Mesenchymal stem cell (in vitro differentiated cells and primary cell): ENCODE measurements around the gene CEND1.

ENCODE experiments used
- DNase-seq: peaks from one replicate; pipeline ENCODE4 v3.0.0-alpha.2; 2013
- H2AFZ ChIP-seq: one replicate; pipeline ENCODE4 v1.6.1; 2013; ENCODE audit warnings: low read depth, mild to moderate bottlenecking, control low read depth, inconsistent platforms, low read length, moderate library complexity
- H2AK5ac ChIP-seq: 2 replicates; pipeline ENCODE4 v1.6.1; 2013; ENCODE audit warnings: low read length, moderate library complexity, mild to moderate bottlenecking, inconsistent platforms; ENCODE audit not compliant: severe bottlenecking
- H2BK120ac ChIP-seq: one replicate; pipeline ENCODE4 v1.6.1; 2013; ENCODE audit warnings: low read depth, mild to moderate bottlenecking, inconsistent platforms, low read length, moderate library complexity
- H2BK12ac ChIP-seq, 2 experiments: one replicate each; pipeline ENCODE4 v1.6.1; 2013; ENCODE audit warnings: inconsistent platforms in 2 of 2, low read length in 2 of 2, mild to moderate bottlenecking in 2 of 2, moderate library complexity in 2 of 2, control low read depth in 1 of 2
- H2BK15ac ChIP-seq: one replicate; pipeline ENCODE4 v1.6.1; 2013; ENCODE audit warnings: mild to moderate bottlenecking, low read depth, inconsistent platforms; ENCODE audit not compliant: poor library complexity, severe bottlenecking
- H2BK5ac ChIP-seq: 2 replicates; pipeline ENCODE4 v1.6.1; 2013; ENCODE audit warnings: low read depth, mild to moderate bottlenecking, low read length, control low read depth, inconsistent platforms; ENCODE audit not compliant: poor library complexity, severe bottlenecking
- H3K14ac ChIP-seq, 2 experiments: one replicate each; pipeline ENCODE4 v1.6.1; 2013; ENCODE audit warnings: inconsistent platforms in 2 of 2, low read length in 2 of 2, control low read depth in 1 of 2, mild to moderate bottlenecking in 1 of 2, moderate library complexity in 1 of 2
- H3K18ac ChIP-seq, 2 experiments: one replicate each; pipeline ENCODE4 v1.6.1; 2013; ENCODE audit warnings: inconsistent platforms in 2 of 2, low read length in 2 of 2, control low read depth in 1 of 2, low read depth in 1 of 2, mild to moderate bottlenecking in 1 of 2
- H3K23ac ChIP-seq, 2 experiments: one replicate each; pipeline ENCODE4 v1.6.1; 2013; ENCODE audit warnings: inconsistent platforms in 2 of 2, low read length in 2 of 2, mild to moderate bottlenecking in 2 of 2, moderate library complexity in 2 of 2, control low read depth in 1 of 2
- H3K27ac ChIP-seq: 2 replicates; pipeline ENCODE4 v1.5.1; 2013; ENCODE audit warnings: mild to moderate bottlenecking, moderate library complexity, low read length, control low read depth, inconsistent platforms; ENCODE audit not compliant: poor library complexity, severe bottlenecking
- H3K27me3 ChIP-seq, 2 experiments: 2 replicates each; pipeline versions ENCODE4 v1.6.1 to v1.7.0; 2013; ENCODE audit warnings: low read length in 2 of 2, mild to moderate bottlenecking in 2 of 2, moderate library complexity in 2 of 2, control low read depth in 1 of 2, inconsistent platforms in 1 of 2; ENCODE audit not compliant: control insufficient read depth in 1 of 2, insufficient read depth in 1 of 2
- H3K36me3 ChIP-seq, 2 experiments: 2 replicates each; pipeline versions ENCODE4 v1.6.1 to v1.7.0; 2013; ENCODE audit warnings: low read length in 2 of 2, control low read depth in 1 of 2, inconsistent platforms in 1 of 2, low read depth in 1 of 2, mild to moderate bottlenecking in 1 of 2; ENCODE audit not compliant: insufficient read depth in 2 of 2, control insufficient read depth in 1 of 2
- H3K4ac ChIP-seq, 2 experiments: one replicate each; pipeline ENCODE4 v1.6.1; 2013; ENCODE audit warnings: inconsistent platforms in 2 of 2, low read length in 2 of 2, mild to moderate bottlenecking in 2 of 2, moderate library complexity in 2 of 2, control low read depth in 1 of 2, low read depth in 1 of 2
- H3K4me1 ChIP-seq: 2 replicates; pipeline ENCODE4 v1.6.1; 2013; ENCODE audit warnings: low read depth, low read length, control low read depth; ENCODE audit not compliant: control insufficient read depth, insufficient read depth
- H3K4me2 ChIP-seq: 2 replicates; pipeline ENCODE4 v1.6.1; 2013; ENCODE audit warnings: low read length, mild to moderate bottlenecking, inconsistent platforms; ENCODE audit not compliant: poor library complexity, severe bottlenecking
- H3K4me3 ChIP-seq, 2 experiments: 2 replicates each; pipeline versions ENCODE4 v1.5.1 to v1.7.0; 2013; ENCODE audit warnings: low read length in 2 of 2, mild to moderate bottlenecking in 2 of 2, control low read depth in 1 of 2, low read depth in 1 of 2; ENCODE audit not compliant: insufficient read depth in 1 of 2
- H3K79me1 ChIP-seq: replicated peaks from 2 replicates; pipeline ENCODE4 v1.6.1; 2013; ENCODE audit warnings: mild to moderate bottlenecking, control low read depth, low read length, inconsistent platforms; ENCODE audit not compliant: poor library complexity, severe bottlenecking
- H3K9ac ChIP-seq: 2 replicates; pipeline ENCODE4 v1.7.0; 2013; ENCODE audit warnings: mild to moderate bottlenecking, low read length, moderate library complexity
- H3K9me3 ChIP-seq: 2 replicates; pipeline ENCODE4 v1.7.0; 2013; ENCODE audit warnings: mild to moderate bottlenecking, low read length; ENCODE audit not compliant: control insufficient read depth
- H4K8ac ChIP-seq: one replicate; pipeline ENCODE4 v1.6.1; 2013; ENCODE audit warnings: inconsistent platforms, mild to moderate bottlenecking, low read length, moderate library complexity
- H4K91ac ChIP-seq: one replicate; pipeline ENCODE4 v1.6.1; 2013; ENCODE audit warnings: mild to moderate bottlenecking, low read length, inconsistent platforms
- WGBS: methylation state at CpG from one replicate; pipeline ENCODE4 v1.1.7; 2013; ENCODE audit warnings: mixed read lengths; 5-methylcytosine and 5-hydroxymethylcytosine counted together

The CEND1 gene

DNA sequence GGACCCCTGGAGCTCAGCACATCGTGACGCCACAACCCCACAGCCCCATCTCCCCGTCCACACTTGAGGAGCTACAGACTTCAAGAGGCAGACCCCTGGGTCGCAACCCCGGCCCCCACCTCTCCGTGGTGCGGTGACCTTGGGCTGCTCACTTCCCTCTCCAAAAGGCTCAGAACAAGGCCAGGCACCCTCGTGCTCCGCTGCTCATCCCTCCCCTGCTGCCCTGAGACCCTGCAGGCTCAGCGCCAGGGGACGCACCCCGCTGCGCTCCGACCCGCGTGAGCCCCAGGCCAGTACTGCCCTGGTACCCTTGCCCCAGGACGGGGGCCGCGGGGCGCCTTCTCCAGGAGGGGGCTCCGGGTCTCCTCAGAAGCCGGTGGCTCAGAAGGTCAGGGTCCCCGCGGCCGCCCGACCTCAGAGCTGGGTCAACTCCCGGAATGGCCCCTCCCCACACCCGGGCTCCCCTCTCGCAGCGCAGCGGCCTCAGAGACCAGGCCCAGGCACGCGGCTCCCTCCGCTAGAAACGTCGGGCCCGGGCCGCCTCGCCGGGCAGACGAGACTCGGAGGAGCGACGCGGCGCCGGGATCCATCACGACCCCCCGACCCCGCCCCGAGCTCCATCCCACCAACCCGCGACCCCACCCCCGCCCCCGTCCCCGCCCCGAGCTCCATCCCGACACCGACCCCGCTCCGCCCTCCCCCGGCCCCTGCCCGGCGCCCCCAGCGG lies 13.2 kb downstream of the CEND1 start:
- peak overlapping the region; percentile 83 for H4K91ac ChIP-seq

DNA sequence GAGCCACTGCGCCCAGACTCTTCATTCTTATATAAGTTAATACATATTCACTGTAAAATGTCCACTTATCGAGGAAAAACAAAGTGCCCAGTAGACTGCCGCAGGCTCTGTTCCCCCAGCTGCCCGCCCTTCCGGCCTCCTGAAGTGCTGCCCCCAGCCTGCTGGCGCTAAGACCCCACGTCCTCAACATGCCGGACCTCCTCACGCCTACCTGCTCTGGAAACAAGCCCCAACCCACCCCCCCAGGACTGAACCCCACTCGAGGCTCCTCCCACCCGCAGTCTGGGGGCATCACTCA lies 13.7 kb downstream of the CEND1 start:
- H2AK5ac ChIP-seq, result no peak overlapping the region
- peak overlapping the region; percentile 71 to 96 for H3K4ac ChIP-seq
- H2AFZ ChIP-seq, result no peak overlapping the region
- H4K8ac ChIP-seq, result no peak overlapping the region
- peaks cover 53% of the 10 kb centered on the region for H3K4me1 ChIP-seq
- H4K91ac ChIP-seq, result peak overlapping the region; percentile 83
- no peak overlapping the region for H2BK12ac ChIP-seq
- no peak overlapping the region for H2BK15ac ChIP-seq
- H2BK120ac ChIP-seq, result no peak overlapping the region
- H2BK5ac ChIP-seq, result no peak overlapping the region
- 25% methylated on average over 11 of the region's 11 CpGs for WGBS
- DNase-seq, result no peak
- no peaks in the 10 kb centered on the region for H3K9me3 ChIP-seq
- H3K27me3 ChIP-seq, result no peaks in the 10 kb centered on the region
- H3K27ac ChIP-seq, result no peak overlapping the region
- no peak overlapping the region for H3K14ac ChIP-seq
- H3K36me3 ChIP-seq, result peaks cover 42 to 64% of the 10 kb centered on the region in 2 experiments
- no peak overlapping the region for H3K23ac ChIP-seq
- H3K79me1 ChIP-seq, result peaks cover 37% of the 10 kb centered on the region
- peak overlapping the region; percentile 93 to 96 for H3K4me3 ChIP-seq
- H3K9ac ChIP-seq, result peak overlapping the region; percentile 93
- H3K18ac ChIP-seq, result peak overlapping the region; percentile 77 to 96
- peak overlapping the region; percentile 92 for H3K4me2 ChIP-seq

More for the DNA sequence above, 13.2 kb downstream of the CEND1 start:
- H3K27ac ChIP-seq, result no peak overlapping the region
- peaks cover 33% of the 10 kb centered on the region for H3K79me1 ChIP-seq
- peak; percentile 52 for DNase-seq
- H2BK12ac ChIP-seq, result peak overlapping the region in 1 of 2 experiments; percentile 83
- no peaks in the 10 kb centered on the region for H3K27me3 ChIP-seq
- peak overlapping the region; percentile 92 for H3K4me2 ChIP-seq
- H4K8ac ChIP-seq, result peak overlapping the region; percentile 96
- H3K14ac ChIP-seq, result peak overlapping the region in 1 of 2 experiments; percentile 100
- peak overlapping the region; percentile 93 to 96 for H3K4me3 ChIP-seq
- WGBS, result 1% methylated on average over 34 of the region's 65 CpGs
- H2AK5ac ChIP-seq, result peak overlapping the region; percentile 57
- peak overlapping the region; percentile 71 to 96 for H3K4ac ChIP-seq
- H3K36me3 ChIP-seq, result peaks cover 41 to 59% of the 10 kb centered on the region in 2 experiments
- peak overlapping the region; percentile 81 to 96 for H3K18ac ChIP-seq
- H2AFZ ChIP-seq, result peak overlapping the region; percentile 18
- no peaks in the 10 kb centered on the region for H3K9me3 ChIP-seq
- peaks cover 53% of the 10 kb centered on the region for H3K4me1 ChIP-seq
- H2BK15ac ChIP-seq, result peak overlapping the region; percentile 98
- H2BK120ac ChIP-seq, result peak overlapping the region; percentile 58
- peak overlapping the region; percentile 93 for H3K9ac ChIP-seq
- peak overlapping the region in 1 of 2 experiments; percentile 30 for H3K23ac ChIP-seq
- H2BK5ac ChIP-seq, result peak overlapping the region; percentile 85

DNA sequence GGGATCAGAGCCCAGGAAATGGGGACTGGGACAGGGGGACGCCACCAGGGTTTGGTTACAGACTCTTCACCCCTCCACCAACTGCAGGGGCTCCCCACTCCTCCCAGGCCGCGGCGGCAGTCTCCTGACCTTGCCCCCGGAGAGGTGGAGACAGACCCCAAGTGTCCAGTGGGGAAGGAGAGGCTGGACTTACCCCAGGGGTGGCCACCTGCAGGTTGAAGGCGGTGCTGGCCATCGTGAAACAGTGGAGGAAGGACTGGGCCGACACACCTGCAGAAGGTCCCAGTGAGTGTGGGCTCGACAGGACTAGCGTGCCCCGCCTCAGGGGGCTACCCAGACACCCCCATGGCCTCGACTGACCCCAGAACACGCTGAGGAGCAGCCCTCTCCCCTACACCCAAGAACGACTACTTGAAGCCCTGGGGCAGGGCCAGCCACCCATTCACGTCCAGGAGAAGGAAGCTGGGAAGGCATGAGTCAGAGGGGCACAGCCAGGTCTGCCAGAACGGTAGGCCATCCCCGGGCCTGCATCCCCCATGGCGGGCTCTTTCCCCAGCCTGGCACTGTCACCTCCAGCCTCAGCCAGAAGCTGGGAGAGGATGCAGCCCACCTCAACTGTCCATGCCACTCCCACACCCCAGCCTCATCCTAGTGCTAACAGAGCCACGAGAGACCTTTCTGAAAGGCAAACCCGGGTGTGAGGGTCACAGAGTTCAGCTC lies 14.9 kb downstream of the CEND1 start:
- 85% methylated on average over 20 of the region's 20 CpGs for WGBS
- H3K4me3 ChIP-seq, result peak overlapping the region in 1 of 2 experiments; percentile 96
- H2AFZ ChIP-seq, result no peak overlapping the region

DNA sequence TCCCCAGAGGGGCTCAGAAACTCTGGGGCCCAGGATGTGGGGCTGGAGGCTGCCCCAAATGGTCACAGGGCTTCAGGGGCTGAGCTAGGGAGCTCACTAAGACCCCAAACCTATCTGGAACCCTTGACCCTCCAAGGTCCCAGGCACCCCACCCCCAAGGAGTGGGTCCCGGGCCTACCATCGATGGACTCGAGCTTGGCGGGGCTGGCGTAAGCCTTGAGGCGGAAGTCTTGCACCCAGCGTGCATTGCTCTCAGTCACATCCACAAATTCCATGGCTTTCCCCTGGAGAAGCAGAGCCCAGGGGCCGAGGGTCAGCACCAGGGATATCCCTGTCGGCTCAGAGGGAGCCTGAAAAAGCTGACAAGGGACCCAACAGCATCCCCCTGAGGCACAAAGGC lies 16.1 kb downstream of the CEND1 start:
- Histone ChIP-seq H3K79me1 (peaks cover 34% of the 10 kb centered on the region), H3K4me1 (peaks cover 43% of the 10 kb centered on the region), H3K23ac (peak overlapping the region in 1 of 2 experiments; percentile 3), H2BK5ac (no peak overlapping the region), H3K36me3 (peaks cover 46 to 67% of the 10 kb centered on the region in 2 experiments), H3K9me3 (no peaks in the 10 kb centered on the region), H3K4me2 (no peak overlapping the region), H2BK15ac (no peak overlapping the region), H3K9ac (no peak overlapping the region), H4K91ac (no peak overlapping the region), H3K27me3 (no peaks in the 10 kb centered on the region), H2AK5ac (no peak overlapping the region), H3K4me3 (no peak overlapping the region), H4K8ac (no peak overlapping the region), H2BK12ac (no peak overlapping the region), H2BK120ac (no peak overlapping the region), H2AFZ (no peak overlapping the region), H3K18ac (no peak overlapping the region), H3K4ac (no peak overlapping the region), H3K14ac (no peak overlapping the region), H3K27ac (no peak overlapping the region)
- WGBS, result 94% methylated on average over 9 of the region's 9 CpGs
- no peak for DNase-seq

More for the DNA sequence above, 14.9 kb downstream of the CEND1 start:
- Histone ChIP-seq H3K4ac (no peak overlapping the region), H2BK15ac (no peak overlapping the region), H2BK12ac (no peak overlapping the region), H3K79me1 (peaks cover 43% of the 10 kb centered on the region), H4K91ac (no peak overlapping the region), H3K36me3 (peaks cover 46 to 69% of the 10 kb centered on the region in 2 experiments), H3K4me2 (no peak overlapping the region), H2BK5ac (no peak overlapping the region), H3K9me3 (no peaks in the 10 kb centered on the region), H2AK5ac (no peak overlapping the region), H3K27me3 (no peaks in the 10 kb centered on the region), H3K27ac (no peak overlapping the region), H3K18ac (no peak overlapping the region), H3K4me1 (peaks cover 53% of the 10 kb centered on the region), H2BK120ac (no peak overlapping the region), H3K9ac (peak overlapping the region; percentile 93), H3K14ac (no peak overlapping the region), H3K23ac (no peak overlapping the region), H4K8ac (no peak overlapping the region)
- DNase-seq, result peak; percentile 33
